ENCODE results near the gene DENND4A. TPM values are rescaled to one million over a fixed set of nuclear protein-coding genes. Genes with fewer than 3 reads are reported as not detected.
A peak's percentile ranks its signal among the peaks of the same experiment; 100 is the strongest.

The DENND4A gene
- total RNA-seq, 2 donors from 2014 or later = 114 to 121 TPM

- peaks cover 42 to 50% of the 10 kb centered on the region in 2 donors for H3K4me1 Mint-ChIP-seq (ENCODE audit: low read depth in 2 of 2)
- no peaks in the 10 kb centered on the region for H3K9me3 Mint-ChIP-seq
- DNase-seq (ENCODE audit: low spot score) (no peak), ATAC-seq (peak; percentile 65 to 83)
- H3K27me3 Mint-ChIP-seq = no peaks in the 10 kb centered on the region
- peak overlapping the region; percentile 51 for H3K4me3 Mint-ChIP-seq
- H3K36me3 Mint-ChIP-seq = peaks cover 12% of the 10 kb centered on the region
- H3K27ac Mint-ChIP-seq = peak overlapping the region; percentile 22 to 49
These were observed 24.2 kb downstream of the DENND4A start for GRCh38 chr15:65767895-65768294.

GRCh38 chr15:65767264-65767595, 24.9 kb downstream of the DENND4A start:
- peaks cover 43 to 56% of the 10 kb centered on the region in 2 donors for H3K4me1 Mint-ChIP-seq (ENCODE audit: low read depth in 2 of 2)
- peak overlapping the region; percentile 49 to 57 for H3K27ac Mint-ChIP-seq
- DNase-seq (ENCODE audit: low spot score) = no peak
- H3K27me3 Mint-ChIP-seq = no peaks in the 10 kb centered on the region
- peaks cover 14% of the 10 kb centered on the region for H3K36me3 Mint-ChIP-seq
- no peaks in the 10 kb centered on the region for H3K9me3 Mint-ChIP-seq
- H3K4me3 Mint-ChIP-seq = peak overlapping the region; percentile 51
- ATAC-seq = no peak

GRCh38 chr15:65766422-65767263, 25.4 kb downstream of the DENND4A start:
- H3K27ac Mint-ChIP-seq = peak overlapping the region; percentile 49 to 57
- H3K4me3 Mint-ChIP-seq = no peak overlapping the region
- H3K27me3 Mint-ChIP-seq = no peaks in the 10 kb centered on the region
- DNase-seq (ENCODE audit: low spot score) (no peak), ATAC-seq (no peak)
- no peaks in the 10 kb centered on the region for H3K9me3 Mint-ChIP-seq
- H3K36me3 Mint-ChIP-seq = peaks cover 9% of the 10 kb centered on the region
- peaks cover 39 to 52% of the 10 kb centered on the region in 2 donors for H3K4me1 Mint-ChIP-seq (ENCODE audit: low read depth in 2 of 2)

GRCh38 chr15:65765106-65765505, 27.0 kb downstream of the DENND4A start:
- peaks cover 39 to 55% of the 10 kb centered on the region in 2 donors for H3K4me1 Mint-ChIP-seq (ENCODE audit: low read depth in 2 of 2)
- no peak for DNase-seq (ENCODE audit: low spot score)
- no peak for ATAC-seq
- peaks cover 6% of the 10 kb centered on the region for H3K36me3 Mint-ChIP-seq
- H3K27me3 Mint-ChIP-seq = no peaks in the 10 kb centered on the region
- no peaks in the 10 kb centered on the region for H3K9me3 Mint-ChIP-seq
- H3K4me3 Mint-ChIP-seq = no peak overlapping the region
- no peak overlapping the region for H3K27ac Mint-ChIP-seq

- Mint-ChIP-seq H3K27me3 (no peaks in the 10 kb centered on the region), H3K4me1 (ENCODE audit: low read depth in 2 of 2) (peaks cover 36 to 51% of the 10 kb centered on the region in 2 donors), H3K27ac (peak overlapping the region; percentile 90 to 96), H3K9me3 (no peaks in the 10 kb centered on the region), H3K4me3 (peak overlapping the region; percentile 78), H3K36me3 (peaks cover 6% of the 10 kb centered on the region)
- peak; percentile 59 to 61 for ATAC-seq
- DNase-seq (ENCODE audit: low spot score) = no peak
These were observed 28.9 kb downstream of the DENND4A start for GRCh38 chr15:65762914-65763787.

DNA sequence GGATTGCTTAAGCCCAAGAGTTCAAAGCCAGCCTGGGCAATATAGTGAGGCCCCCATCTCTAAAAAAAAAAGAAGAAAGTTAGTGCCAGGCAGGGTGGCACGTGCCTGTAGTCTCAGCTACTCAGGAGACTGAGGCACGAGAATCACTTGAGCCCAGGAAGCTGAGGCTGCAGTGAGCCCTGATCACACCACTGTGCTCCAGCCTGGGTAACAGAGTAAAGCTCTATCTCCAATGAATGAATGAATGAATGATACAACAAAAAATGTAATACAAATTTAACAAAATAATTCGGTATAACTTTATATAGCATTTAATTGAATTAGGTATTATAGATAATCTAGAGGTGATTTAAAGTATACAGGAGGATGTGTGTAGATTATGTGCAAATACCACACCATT, 29.7 kb downstream of the DENND4A start:
- H3K9me3 Mint-ChIP-seq = no peaks in the 10 kb centered on the region
- H3K4me1 Mint-ChIP-seq (ENCODE audit: low read depth in 2 of 2) = peaks cover 31 to 43% of the 10 kb centered on the region in 2 donors
- no peaks in the 10 kb centered on the region for H3K27me3 Mint-ChIP-seq
- ATAC-seq (no peak), DNase-seq (ENCODE audit: low spot score) (no peak)
- H3K4me3 Mint-ChIP-seq = peak overlapping the region; percentile 78
- H3K36me3 Mint-ChIP-seq = peaks cover 6% of the 10 kb centered on the region
- peak overlapping the region; percentile 90 to 96 for H3K27ac Mint-ChIP-seq

- ATAC-seq = peak; percentile 70 to 84
- Mint-ChIP-seq H3K4me1 (ENCODE audit: low read depth in 2 of 2) (peaks cover 28 to 33% of the 10 kb centered on the region in 2 donors), H3K4me3 (peak overlapping the region; percentile 80), H3K27me3 (no peaks in the 10 kb centered on the region), H3K9me3 (no peaks in the 10 kb centered on the region), H3K36me3 (peaks cover 6% of the 10 kb centered on the region), H3K27ac (peak overlapping the region; percentile 90 to 96)
- no peak for DNase-seq (ENCODE audit: low spot score)
These were observed 30.7 kb downstream of the DENND4A start for GRCh38 chr15:65761210-65761926.

GRCh38 chr15:65759441-65759840, 32.7 kb downstream of the DENND4A start:
- no peak for DNase-seq (ENCODE audit: low spot score)
- Mint-ChIP-seq H3K27me3 (no peaks in the 10 kb centered on the region), H3K9me3 (no peaks in the 10 kb centered on the region), H3K36me3 (peaks cover 12% of the 10 kb centered on the region), H3K27ac (peak overlapping the region in 1 of 2 donors; percentile 90), H3K4me1 (ENCODE audit: low read depth in 2 of 2) (peaks cover 25 to 33% of the 10 kb centered on the region in 2 donors), H3K4me3 (no peak overlapping the region)
- no peak for ATAC-seq

- no peak overlapping the region for H3K27ac Mint-ChIP-seq
- DNase-seq (ENCODE audit: low spot score) = no peak
- H3K4me3 Mint-ChIP-seq = no peak overlapping the region
- H3K9me3 Mint-ChIP-seq = no peaks in the 10 kb centered on the region
- no peak for ATAC-seq
- H3K4me1 Mint-ChIP-seq (ENCODE audit: low read depth in 2 of 2) = peaks cover 24 to 30% of the 10 kb centered on the region in 2 donors
- no peaks in the 10 kb centered on the region for H3K27me3 Mint-ChIP-seq
- peaks cover 12% of the 10 kb centered on the region for H3K36me3 Mint-ChIP-seq
These were observed 33.9 kb downstream of the DENND4A start for GRCh38 chr15:65758242-65758641.

DNA sequence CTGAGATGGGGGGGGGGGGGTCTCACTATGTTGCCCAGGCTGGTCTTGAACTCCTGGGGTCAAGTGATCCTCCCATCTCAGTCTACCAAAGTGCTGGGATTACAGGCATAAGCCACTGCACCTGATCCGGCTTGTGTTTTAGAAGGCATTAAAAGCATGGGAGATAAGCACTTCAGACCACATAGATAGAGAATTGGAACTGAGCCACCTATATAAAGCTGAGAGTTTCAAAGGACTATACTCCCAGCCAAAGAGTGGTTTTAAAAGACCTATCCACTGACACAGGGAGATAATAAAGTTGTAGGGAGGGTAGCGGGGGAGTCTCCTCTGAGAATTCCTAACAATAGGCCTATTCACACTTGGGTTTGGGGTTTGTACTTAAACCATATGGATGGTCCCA, 34.8 kb downstream of the DENND4A start:
- H3K4me1 Mint-ChIP-seq (ENCODE audit: low read depth in 2 of 2) = peaks cover 17 to 20% of the 10 kb centered on the region in 2 donors
- H3K36me3 Mint-ChIP-seq = peaks cover 6% of the 10 kb centered on the region
- H3K9me3 Mint-ChIP-seq = no peaks in the 10 kb centered on the region
- H3K27me3 Mint-ChIP-seq = no peaks in the 10 kb centered on the region
- no peak for DNase-seq (ENCODE audit: low spot score)
- H3K4me3 Mint-ChIP-seq = no peak overlapping the region
- no peak for ATAC-seq
- no peak overlapping the region for H3K27ac Mint-ChIP-seq

DNA sequence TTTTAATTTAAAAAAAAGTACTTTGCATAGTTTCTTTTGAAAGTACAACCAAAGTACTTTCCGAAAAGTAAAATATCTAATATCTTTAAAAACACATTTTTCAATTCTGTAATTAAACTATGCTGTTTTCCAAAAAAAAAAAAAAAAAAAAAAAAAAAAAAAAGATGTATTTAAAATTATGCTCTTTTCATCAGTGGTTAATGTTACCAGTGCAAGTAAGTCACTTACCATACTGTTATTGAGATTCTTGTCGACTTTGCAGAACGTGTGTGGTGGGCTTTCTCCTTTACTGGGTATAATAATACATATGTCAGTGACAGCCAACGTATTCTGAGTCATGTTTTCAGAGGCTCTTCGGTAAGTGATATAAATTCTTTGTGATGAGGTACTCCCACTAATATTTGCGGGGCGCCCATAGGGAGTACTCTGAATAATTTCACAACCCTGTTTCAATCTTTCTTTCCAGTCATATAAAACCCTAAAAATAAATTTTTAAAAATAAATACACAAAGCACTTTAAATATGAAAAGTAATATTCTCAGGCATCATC, 39.9 kb downstream of the DENND4A start:
- H3K36me3 Mint-ChIP-seq = peaks cover 20% of the 10 kb centered on the region
- H3K27me3 Mint-ChIP-seq = no peaks in the 10 kb centered on the region
- no peaks in the 10 kb centered on the region for H3K9me3 Mint-ChIP-seq
- peaks cover 15 to 20% of the 10 kb centered on the region in 2 donors for H3K4me1 Mint-ChIP-seq (ENCODE audit: low read depth in 2 of 2)
- no peak overlapping the region for H3K4me3 Mint-ChIP-seq
- no peak for DNase-seq (ENCODE audit: low spot score)
- H3K27ac Mint-ChIP-seq = no peak overlapping the region
- no peak for ATAC-seq

- peaks cover 13 to 20% of the 10 kb centered on the region in 2 donors for H3K4me1 Mint-ChIP-seq (ENCODE audit: low read depth in 2 of 2)
- no peak overlapping the region for H3K27ac Mint-ChIP-seq
- no peak overlapping the region for H3K4me3 Mint-ChIP-seq
- H3K36me3 Mint-ChIP-seq = peaks cover 20% of the 10 kb centered on the region
- no peak for ATAC-seq
- H3K27me3 Mint-ChIP-seq = no peaks in the 10 kb centered on the region
- no peaks in the 10 kb centered on the region for H3K9me3 Mint-ChIP-seq
- no peak for DNase-seq (ENCODE audit: low spot score)
These were observed 40.7 kb downstream of the DENND4A start for GRCh38 chr15:65751431-65751830.

- no peak overlapping the region for H3K27ac Mint-ChIP-seq
- no peak for DNase-seq (ENCODE audit: low spot score)
- H3K36me3 Mint-ChIP-seq = peaks cover 25% of the 10 kb centered on the region
- no peaks in the 10 kb centered on the region for H3K27me3 Mint-ChIP-seq
- no peak overlapping the region for H3K4me3 Mint-ChIP-seq
- no peak for ATAC-seq
- peaks cover 18 to 19% of the 10 kb centered on the region in 2 donors for H3K4me1 Mint-ChIP-seq (ENCODE audit: low read depth in 2 of 2)
- no peaks in the 10 kb centered on the region for H3K9me3 Mint-ChIP-seq
These were observed 44.8 kb downstream of the DENND4A start for GRCh38 chr15:65747265-65747664.
